MCF 10A (cell line): ENCODE results near the gene TOLLIP. TPM values are rescaled to one million over a fixed set of nuclear protein-coding genes. Genes with fewer than 3 reads are reported as not detected.
"Not testable (repeated sequence)": the region's sequence is repeated elsewhere in the genome, so short reads cannot be mapped to it uniquely, and the experiment has no call there.

ENCODE experiments used
- BruUV-seq: library from RNA; stranded (reverse); fragments of 400-500 nt; replicated peaks from 2 replicates; lab custom pipeline; 2021; lab: Mats Ljungman, UMichigan
- CTCF ChIA-PET: fragments of 300-600 bp; sonication (Branson Sonifier 250); formaldehyde crosslinking; extraction: SDS; loops from one replicate; lab custom pipeline; 2021; ENCODE audit warnings: antibody characterized with exemption, inconsistent platforms; lab: Yijun Ruan, JAX
- POLR2A ChIA-PET: fragments of 300-600, 350-650 bp; sonication (Branson Sonifier 250); formaldehyde crosslinking; extraction: SDS; loops from one replicate; lab custom pipeline; 2020; ENCODE audit warnings: antibody characterized with exemption, inconsistent platforms; lab: Yijun Ruan, JAX
- DNase-seq: peaks from one replicate; pipeline ENCODE4 v3.0.0-alpha.2; 2018; ENCODE audit not compliant: unreplicated experiment
- H3K27ac Mint-ChIP-seq: one replicate; pipeline ENCODE4 v1.8.0; 2022; ENCODE audit warnings: mild to moderate bottlenecking, low read depth, mixed read lengths; ENCODE audit not compliant: unreplicated experiment
- H3K27me3 Mint-ChIP-seq: one replicate; pipeline ENCODE4 v1.8.0; 2022; ENCODE audit warnings: mixed read lengths; ENCODE audit not compliant: insufficient read depth, unreplicated experiment
- H3K36me3 Mint-ChIP-seq: one replicate; pipeline ENCODE4 v1.8.0; 2022; ENCODE audit warnings: mild to moderate bottlenecking, moderate library complexity, mixed read lengths; ENCODE audit not compliant: insufficient read depth, unreplicated experiment
- H3K4me1 Mint-ChIP-seq: one replicate; pipeline ENCODE4 v1.8.0; 2022; ENCODE audit warnings: mixed read lengths; ENCODE audit not compliant: insufficient read depth, unreplicated experiment
- H3K4me3 Mint-ChIP-seq: one replicate; pipeline ENCODE4 v1.8.0; 2022; ENCODE audit warnings: mild to moderate bottlenecking, moderate library complexity, mixed read lengths; ENCODE audit not compliant: unreplicated experiment
- H3K9me3 Mint-ChIP-seq: one replicate; pipeline ENCODE4 v1.8.0; 2022; ENCODE audit warnings: mixed read lengths; ENCODE audit not compliant: unreplicated experiment
- CTCF ChIP-seq: fragments of 200-600 bp; IDR thresholded peaks from one replicate; pipeline ENCODE4 v1.8.0; 2022; ENCODE audit warnings: antibody characterized with exemption, mild to moderate bottlenecking; ENCODE audit not compliant: unreplicated experiment
- intact Hi-C: fragments of 100-400 bp; cut with micrococcal nuclease; formaldehyde crosslinking; loops from 2 replicates; pipeline ENCODE4 v1.14.1; 2022
- total RNA-seq: library from RNA; stranded (reverse); gene quantifications from 2 replicates; pipeline ENCODE4 v1.2.3, GENCODE V29; 2022

Gene TOLLIP
- total RNA-seq, 1 experiment from 2014 or later: 58.8 TPM

DNA sequence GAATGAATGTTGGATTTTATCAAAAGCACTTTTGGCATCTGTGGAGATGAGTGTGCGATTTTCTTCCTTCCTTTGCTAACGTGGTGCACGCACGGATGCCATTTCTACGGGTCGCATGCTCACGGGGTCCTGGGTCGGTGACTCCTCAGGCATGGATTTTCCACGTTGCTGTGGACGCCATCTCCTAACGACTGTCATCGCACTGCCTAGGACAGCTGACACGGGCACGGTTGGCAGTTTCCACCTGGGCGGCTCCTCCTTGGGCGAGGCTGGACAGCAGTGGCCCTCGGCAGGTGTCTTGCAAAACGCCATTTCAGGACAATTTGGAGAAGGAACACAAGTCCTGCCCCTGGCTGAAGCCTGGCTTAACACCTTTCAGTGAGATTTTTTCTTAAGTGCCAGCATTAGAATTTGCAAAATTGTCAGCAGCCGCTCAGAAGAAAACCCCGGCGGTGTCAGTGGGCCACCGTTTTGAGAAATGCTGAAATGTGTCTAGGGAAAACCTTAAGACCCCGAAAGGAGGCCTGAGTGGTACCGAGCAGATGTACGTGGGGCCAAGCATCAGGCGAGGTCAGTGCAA is 34.7 kb upstream of the TOLLIP start:
- no peak overlapping the region for H3K27ac Mint-ChIP-seq
- no peaks in the 10 kb centered on the region for H3K36me3 Mint-ChIP-seq

GRCh38 chr11:1343391-1344055 is 34.1 kb upstream of the TOLLIP start:
- no peak for TF ChIP-seq CTCF
- no peak overlapping the region for H3K4me3 Mint-ChIP-seq
- peaks cover 12% of the 10 kb centered on the region for H3K27me3 Mint-ChIP-seq
- H3K27ac Mint-ChIP-seq: no peak overlapping the region
- ChIA-PET POLR2A (no interaction called here), CTCF (interaction anchor here (0.6 to 0.9 kb wide), 2 partner anchors 29 to 438 kb away, joined by 3 read pairs; no protein-coding TSS in a partner anchor)
- intact Hi-C loops: no loop called here
- H3K36me3 Mint-ChIP-seq: no peaks in the 10 kb centered on the region
- DNase-seq: no peak
- H3K4me1 Mint-ChIP-seq: no peaks in the 10 kb centered on the region
- no TSS peak for BruUV-seq
- no peaks in the 10 kb centered on the region for H3K9me3 Mint-ChIP-seq

More for the DNA sequence above, 34.7 kb upstream of the TOLLIP start:
- no peak for TF ChIP-seq CTCF
- POLR2A ChIA-PET: no interaction called here
- Mint-ChIP-seq H3K4me3 (no peak overlapping the region), H3K9me3 (no peaks in the 10 kb centered on the region), H3K27me3 (peaks cover 12% of the 10 kb centered on the region), H3K4me1 (no peaks in the 10 kb centered on the region)
- intact Hi-C loops: no loop called here
- CTCF ChIA-PET: interaction anchor here (0.9 kb wide), 1 partner anchor 29 kb away, joined by 3 read pairs; no protein-coding TSS in a partner anchor
- no peak for DNase-seq
- BruUV-seq: no TSS peak

DNA sequence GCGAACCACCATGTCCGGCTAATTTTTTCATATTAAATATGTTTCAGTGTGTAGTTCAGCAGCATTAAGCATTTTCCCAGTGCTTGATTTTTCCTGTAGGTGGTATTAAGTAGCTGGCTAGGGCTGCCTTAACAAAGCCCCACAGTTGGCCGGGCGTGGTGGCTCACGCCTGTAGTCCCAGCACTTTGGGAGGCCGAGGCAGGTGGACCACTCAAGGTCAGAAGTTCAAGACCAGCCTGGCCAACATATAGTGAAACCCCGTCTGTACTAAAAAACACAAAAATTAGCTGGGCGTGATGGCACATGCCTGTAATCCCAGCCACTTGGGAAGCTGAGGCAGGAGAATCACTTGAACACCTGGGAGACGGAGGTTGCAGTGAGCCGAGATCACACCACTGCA is 33.5 kb upstream of the TOLLIP start:
- Mint-ChIP-seq H3K27ac (no peak overlapping the region), H3K27me3 (peaks cover 17% of the 10 kb centered on the region), H3K4me3 (no peak overlapping the region), H3K4me1 (peaks cover 3% of the 10 kb centered on the region), H3K36me3 (no peaks in the 10 kb centered on the region), H3K9me3 (peaks cover 3% of the 10 kb centered on the region)
- ChIA-PET POLR2A (interaction anchor here (1.2 kb wide), 1 partner anchor 18 kb away, joined by 4 read pairs; no protein-coding TSS in a partner anchor), CTCF (interaction anchor here (0.6 kb wide), 1 partner anchor 437 kb away, joined by 3 read pairs; no protein-coding TSS in a partner anchor)
- BruUV-seq: no TSS peak
- intact Hi-C loops: no loop called here
- no peak for DNase-seq
- TF ChIP-seq CTCF: no peak

DNA sequence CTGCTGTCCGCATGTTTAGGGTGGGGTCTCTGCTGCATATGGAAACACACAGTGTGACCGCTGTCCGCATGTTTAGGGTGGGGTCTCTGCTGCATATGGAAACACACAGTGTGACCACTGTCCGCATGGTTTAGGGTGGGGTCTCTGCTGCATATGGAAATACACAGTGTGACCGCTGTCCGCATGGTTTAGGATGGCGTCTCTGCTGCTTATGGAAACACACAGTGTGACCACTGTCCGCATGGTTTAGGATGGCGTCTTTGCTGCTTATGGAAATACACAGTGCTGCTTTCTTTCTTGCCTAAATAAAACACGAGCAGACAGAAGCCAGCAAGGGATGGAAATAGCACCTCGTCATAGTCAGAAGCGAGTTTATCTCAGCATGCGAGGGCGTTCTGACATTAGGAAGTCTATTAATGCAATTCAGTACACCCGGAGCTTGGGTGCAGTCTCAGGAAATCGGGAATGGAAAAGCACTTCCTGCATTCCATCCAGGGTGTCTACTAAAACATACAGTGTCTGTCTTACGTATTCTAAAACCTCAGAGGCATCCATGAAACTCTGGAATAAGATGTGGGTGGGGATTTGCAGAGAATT is 32.6 kb upstream of the TOLLIP start:
- Mint-ChIP-seq H3K36me3 (no peaks in the 10 kb centered on the region), H3K4me1 (peaks cover 7% of the 10 kb centered on the region), H3K27me3 (peaks cover 24% of the 10 kb centered on the region), H3K9me3 (peaks cover 8% of the 10 kb centered on the region), H3K27ac (no peak overlapping the region), H3K4me3 (no peak overlapping the region)
- BruUV-seq: no TSS peak
- no peak for DNase-seq
- POLR2A ChIA-PET: interaction anchor here (1.2 kb wide), 1 partner anchor 19 kb away, joined by 4 read pairs; no protein-coding TSS in a partner anchor
- TF ChIP-seq CTCF: no peak
- intact Hi-C loops: no loop called here
- CTCF ChIA-PET: no interaction called here

- H3K36me3 Mint-ChIP-seq, H3K4me1 Mint-ChIP-seq, H3K4me3 Mint-ChIP-seq, POLR2A ChIA-PET, DNase-seq, H3K27ac Mint-ChIP-seq, CTCF ChIA-PET, BruUV-seq, intact Hi-C loops, H3K9me3 Mint-ChIP-seq: not testable (repeated sequence)
- peaks cover 24% of the 10 kb centered on the region for H3K27me3 Mint-ChIP-seq
Measured at GRCh38 chr11:1341226-1341625, 31.8 kb upstream of the TOLLIP start.
